HG03139 (cell line): ENCODE results near the gene DRGX.

ENCODE experiments used
- ATAC-seq: cut with Tn5 transposase; IDR thresholded peaks from one replicate; pipeline ENCODE4 v1.9.1; 2021; ENCODE audit not compliant: unreplicated experiment

Gene DRGX

DNA sequence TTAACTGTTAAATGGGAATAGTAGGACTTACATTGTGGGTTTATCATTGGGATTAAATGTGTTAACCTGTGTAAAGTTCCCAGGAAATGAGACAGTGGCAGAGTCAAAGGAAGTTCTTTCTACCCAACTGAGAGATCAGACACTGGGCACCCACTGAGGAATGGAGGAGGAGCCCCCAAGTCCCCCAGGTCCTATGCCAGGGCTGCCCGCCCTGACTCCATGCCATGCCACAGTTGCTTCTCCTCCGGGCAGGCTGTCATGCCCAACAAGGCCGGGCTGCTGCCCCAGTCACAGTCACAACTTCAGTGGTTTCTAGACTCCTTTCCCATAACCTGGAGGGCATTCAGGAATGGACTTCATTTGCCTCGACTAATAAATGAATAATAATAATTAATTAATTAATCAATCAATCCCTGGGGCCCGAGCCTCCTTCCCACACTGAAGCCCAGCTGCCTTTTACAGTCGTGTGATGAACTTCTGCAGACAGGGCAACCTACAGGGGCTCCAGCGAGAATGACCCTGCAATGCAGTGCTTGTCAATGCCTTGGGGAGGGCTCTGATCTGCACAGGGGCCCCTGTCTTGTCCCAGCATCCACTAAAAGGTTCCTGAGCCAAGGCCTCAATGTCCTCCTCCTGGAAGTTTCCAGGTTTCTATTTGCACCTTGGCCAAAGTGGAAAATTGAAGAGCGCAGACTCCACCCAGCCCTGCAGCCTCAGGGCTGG lies 32.4 kb downstream of the DRGX start:
- no peak for ATAC-seq

GRCh38 chr10:49362596-49363260 lies 33.2 kb downstream of the DRGX start:
- ATAC-seq = peak; percentile 79

DNA sequence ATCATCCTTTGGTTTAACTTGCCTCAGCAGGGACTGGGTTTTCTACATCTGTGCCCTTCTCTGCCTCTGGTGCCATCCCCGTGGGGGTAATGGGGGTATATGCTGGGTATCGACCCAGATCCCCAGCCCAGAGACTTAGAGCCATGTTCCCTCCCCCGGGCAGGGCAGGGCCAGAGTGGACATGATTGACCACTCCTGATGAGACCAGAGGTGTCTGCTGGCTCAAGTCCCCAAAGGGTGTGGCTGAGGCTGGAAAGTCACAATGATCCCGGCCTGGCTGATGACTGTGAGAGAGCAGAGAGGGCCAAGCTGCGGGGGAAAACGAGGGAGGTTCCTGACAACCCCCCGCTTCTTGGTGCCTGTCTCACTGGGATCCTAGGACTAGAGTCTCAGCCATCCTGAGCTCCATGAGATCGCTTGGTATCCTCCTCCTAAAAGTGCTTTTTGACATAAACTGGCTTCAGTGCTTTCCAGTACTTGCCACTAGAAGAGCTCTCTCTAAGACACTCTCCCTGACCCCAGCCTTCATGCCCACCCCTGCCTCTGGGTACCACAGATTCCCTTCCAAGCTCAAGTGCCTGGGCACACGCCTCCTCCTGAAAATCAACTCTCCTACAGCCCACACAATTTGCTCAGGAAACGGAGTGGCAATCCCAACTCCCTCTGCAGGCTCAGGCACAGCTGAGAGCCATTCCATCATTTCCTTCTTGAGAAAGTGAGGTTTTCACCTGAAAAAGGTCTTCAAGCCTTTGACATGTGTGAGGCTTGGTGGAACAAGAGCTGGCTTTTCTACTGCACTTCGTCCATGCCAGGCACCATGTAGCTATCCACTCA lies 33.9 kb downstream of the DRGX start:
- no peak for ATAC-seq

DNA sequence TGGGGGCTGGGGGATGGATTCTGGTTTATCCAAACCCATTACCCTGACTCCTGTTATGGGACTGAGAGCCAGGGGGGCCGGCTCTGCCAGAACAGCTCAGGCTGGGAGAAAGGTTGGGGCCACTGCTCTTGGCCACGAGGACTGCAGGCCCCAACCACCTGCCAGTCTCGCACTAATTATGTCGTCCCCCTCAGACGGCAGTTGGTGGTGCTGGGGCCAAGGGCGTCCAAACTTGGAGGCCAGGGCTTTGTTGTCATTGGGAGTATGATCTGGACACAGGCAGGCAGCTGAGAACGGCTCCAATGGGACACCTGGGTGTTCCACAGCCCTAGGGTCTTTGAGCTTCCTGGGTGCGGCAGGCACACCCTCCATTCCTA lies 34.7 kb downstream of the DRGX start:
- ATAC-seq = no peak

DNA sequence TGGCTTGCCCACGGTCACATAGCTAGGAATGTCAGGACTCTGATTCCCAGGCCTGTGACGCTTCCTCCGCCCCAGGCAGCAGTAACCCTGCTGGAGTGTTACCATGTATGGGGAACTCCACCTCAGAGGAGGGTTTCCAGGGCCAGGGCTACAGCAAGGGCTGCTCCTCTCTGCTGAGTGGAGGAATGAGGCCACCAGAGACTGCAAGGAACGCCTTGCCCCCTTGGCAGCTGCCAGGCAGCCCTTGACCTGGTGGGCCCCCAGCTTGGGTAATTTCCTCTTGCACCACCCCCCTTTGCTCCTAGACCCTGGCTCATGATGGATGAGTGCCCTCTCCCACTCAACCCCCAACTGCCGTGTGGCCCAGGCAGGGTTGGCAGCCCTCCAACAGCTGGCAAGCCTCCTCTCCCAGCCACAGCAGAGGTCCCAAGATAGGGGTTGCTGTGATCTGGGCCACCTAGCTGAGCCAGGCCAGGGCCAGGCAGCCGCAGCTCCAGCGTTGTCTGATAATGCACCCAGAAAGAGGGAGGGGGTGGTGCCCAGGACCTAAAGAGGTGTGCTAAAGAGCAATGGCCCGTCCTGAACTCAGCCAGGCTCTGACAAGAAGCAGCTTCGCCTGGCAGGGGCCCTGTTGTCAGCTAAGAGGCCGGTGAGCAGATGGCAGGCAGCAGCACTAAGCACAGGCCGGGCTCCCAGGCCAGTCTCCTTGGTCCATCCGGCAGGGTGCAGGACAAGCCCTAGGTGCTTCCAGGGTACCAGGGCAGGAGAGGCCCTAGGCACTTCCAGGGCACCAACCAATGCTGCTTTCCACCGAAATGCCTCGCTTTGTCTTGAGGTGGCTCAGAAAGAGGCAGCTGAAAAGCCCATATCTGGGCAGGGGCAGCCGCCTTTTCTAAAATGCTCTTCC lies 35.4 kb downstream of the DRGX start:
- ATAC-seq = no peak

DNA sequence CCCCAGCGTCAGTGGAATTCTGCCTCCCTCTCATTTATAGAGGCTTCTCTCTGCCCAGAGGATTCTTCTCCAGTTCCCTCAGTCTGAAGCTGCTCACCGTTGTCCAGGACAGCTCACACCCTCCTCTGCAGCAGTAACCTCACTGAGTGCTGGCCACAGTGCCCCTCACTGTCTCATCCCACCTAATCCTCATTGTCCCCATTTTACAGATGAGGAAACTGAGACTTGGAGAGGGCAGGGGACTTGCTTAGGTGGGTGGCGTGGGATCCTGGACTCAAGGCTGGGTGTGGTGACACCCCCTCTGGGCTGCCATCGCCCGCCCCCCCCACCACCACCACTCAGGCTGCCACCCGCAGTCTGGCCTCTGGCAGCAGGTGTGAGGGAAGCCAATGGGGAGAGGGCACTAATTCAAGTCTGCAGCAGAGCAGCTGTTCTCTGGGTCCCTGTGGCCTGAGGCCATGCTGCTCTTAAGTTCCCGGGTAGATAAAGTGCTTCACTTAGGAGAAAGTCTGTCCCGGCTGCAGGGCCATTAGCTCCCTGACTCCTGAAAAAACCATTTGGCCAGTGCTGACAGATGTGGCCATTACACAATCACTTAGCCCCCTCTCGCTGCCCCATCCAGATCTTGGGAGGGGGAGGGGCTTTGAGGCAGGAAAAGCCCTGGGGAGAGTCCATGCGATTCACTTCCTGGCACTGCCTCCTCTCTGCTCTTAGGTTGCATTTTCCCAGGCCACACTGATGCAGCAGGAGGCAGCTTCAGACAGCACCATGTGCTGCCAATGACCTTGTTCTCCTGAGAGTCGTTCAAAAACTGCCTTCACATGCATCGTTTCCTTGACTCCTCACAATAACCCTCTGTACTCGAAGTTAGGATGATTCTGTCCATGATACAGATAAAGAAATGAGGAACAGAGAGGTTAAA lies 36.3 kb downstream of the DRGX start:
- no peak for ATAC-seq

- no peak for ATAC-seq
These were observed 38.0 kb downstream of the DRGX start for GRCh38 chr10:49357910-49358309.

DNA sequence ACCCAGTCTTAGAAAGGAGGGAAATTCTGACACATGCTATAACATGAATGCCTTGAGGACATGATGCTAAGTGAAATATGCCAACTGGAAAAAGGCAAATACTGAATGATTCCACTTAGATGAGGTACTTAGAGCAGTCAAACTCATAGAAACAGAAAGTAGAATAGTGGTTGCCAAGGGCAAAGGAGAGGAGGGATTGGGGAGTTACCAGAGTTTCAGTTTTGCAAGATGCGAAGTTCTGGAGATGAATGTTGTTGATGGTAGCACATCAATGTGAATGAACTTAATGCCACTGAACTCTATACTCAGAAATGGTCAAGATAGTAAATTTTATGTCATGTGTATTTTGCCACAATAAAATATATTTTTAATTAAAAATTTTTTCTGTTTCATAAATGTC lies 38.9 kb downstream of the DRGX start:
- ATAC-seq = no peak

DNA sequence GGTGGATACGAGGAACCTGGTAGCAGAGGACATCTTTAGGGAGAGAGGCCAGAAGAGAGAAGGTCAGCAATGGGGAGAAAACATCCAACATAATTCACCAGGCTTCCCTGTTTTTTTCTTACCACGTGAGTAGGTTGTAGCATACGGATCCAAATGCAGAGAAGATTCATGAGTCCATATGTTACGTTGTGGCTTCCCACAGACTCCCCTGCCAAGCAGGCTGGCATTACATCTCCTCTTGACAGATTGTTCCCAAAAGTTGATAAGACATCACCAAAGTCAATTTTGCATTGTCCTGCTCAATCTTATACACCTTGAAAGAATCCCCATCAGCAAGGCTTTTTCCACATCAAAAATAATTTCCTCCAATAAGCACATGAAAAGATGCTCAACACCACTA lies 39.7 kb downstream of the DRGX start:
- no peak for ATAC-seq

DNA sequence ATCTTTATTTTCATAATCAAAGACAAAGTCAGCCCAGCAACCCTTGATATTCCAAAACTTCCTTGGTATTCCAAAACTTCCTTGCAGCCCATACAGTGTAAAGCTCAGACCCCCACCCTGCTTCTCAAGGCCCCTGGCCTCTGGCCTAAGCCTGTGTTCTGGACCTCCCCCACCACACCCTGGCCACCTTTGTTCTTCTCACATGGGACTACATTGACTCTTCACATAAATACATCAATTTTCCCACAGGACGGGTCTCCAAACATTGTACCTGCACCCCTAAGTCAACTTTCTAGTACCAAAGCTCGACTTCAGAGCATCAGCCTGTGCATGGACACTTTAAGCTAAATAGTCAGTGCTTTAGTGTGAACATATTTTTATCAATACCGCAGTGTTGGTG lies 40.7 kb downstream of the DRGX start:
- ATAC-seq = no peak

- no peak for ATAC-seq
These were observed 41.3 kb downstream of the DRGX start for GRCh38 chr10:49354593-49354992.

GRCh38 chr10:49353895-49354566 lies 41.9 kb downstream of the DRGX start:
- no peak for ATAC-seq

GRCh38 chr10:49353026-49353894 lies 42.6 kb downstream of the DRGX start:
- ATAC-seq = no peak

DNA sequence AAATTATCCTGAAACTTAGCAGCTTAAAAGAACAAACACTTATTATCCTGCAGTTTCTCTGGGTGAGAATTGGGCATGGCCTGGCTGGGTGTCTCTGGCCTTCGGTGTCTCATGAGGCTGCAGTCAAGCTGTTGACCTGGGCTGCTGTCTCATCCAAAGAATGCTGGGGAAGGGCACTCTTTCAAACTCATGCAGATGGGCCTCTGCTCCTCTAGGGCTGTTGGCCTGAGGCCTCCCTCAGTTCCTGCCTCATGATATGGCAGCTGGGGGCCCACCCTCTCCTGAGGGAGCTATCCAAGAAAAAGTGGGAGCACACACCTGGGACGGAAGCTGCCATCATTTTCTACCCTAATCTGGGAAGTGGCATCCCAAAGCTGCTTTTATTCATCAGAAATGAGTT lies 43.6 kb downstream of the DRGX start:
- ATAC-seq = no peak

GRCh38 chr10:49351669-49352068 lies 44.2 kb downstream of the DRGX start:
- ATAC-seq = no peak

DNA sequence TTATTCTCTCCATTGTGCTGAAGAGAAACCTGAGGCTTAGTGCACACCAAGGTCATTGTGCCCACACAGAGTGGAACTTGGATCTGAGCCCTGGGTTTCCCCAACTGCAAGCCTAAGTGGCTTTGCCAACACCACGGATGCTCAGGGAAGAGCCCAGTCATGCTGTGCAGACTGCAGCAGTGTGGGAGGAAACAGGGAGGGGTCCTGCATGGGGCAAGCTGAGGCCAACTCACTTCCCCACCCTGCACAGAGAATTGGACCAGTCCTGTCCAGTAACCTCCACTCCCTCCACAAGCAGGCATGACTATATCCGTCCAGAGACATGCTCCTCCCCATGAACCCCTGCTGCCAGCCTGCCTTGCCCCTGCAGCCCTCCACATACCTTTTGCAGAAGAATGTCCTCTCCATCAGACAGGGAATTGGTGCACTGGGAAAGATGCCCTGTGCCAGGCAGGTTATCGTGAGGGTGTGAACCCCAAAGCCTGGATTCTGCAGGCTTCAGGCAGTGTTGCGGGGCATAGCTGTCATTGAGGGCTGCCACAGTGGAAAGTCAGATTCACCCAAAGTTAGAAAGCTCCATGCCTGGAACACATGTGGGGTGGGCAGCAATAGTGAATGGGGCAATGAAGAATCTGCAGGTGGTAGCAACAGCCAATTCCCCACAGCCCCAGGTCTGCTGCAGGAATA lies 44.9 kb downstream of the DRGX start:
- no peak for ATAC-seq

DNA sequence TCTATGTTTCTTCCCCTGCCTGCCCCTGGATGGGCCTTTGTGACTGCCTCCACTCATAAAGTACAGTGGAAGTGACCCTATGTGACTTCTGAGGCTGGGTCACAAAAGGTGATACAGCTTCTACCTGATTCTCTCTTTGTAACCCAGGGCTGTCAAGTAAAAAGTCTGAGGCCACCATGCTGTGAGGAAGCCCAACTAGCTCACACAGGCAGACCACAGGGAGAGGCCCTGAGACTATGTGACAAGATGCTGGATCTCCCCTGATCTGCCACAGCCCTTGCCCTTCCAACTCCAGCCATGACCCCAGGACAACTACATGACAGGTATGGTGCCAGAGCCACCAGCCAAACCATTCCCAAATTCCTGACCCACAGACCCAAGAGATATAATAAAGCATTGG lies 45.8 kb downstream of the DRGX start:
- no peak for ATAC-seq

DNA sequence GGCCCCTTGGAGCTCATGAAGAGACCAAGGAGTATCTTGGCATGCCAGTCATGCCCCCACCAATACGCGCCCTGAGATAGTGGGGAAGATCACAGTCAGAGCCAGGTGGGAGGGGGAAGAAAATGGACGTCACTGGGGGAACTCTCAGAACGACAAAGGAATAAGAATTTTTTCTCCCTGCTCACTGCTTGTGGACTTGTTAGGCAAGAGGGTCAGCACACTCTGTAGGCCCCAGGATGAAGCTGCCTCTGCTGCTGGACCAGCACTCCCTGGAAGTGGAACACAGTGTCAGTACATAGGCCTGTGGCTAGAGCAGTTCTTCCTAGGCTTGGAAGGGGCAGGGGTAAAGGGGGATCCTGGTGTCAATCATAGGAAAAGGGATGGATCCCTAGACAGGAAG lies 46.5 kb downstream of the DRGX start:
- no peak for ATAC-seq
